Caki2 (cell line): ENCODE data around the gene DNAJC18. TPM values are rescaled to one million over a fixed set of nuclear protein-coding genes. Genes with fewer than 3 reads are reported as not detected.
"Not testable (repeated sequence)": the region's sequence is repeated elsewhere in the genome, so short reads cannot be mapped to it uniquely, and the experiment has no call there.

Experiments used
- DNase-seq: peaks from one replicate; pipeline ENCODE4 v3.0.0-alpha.2; 2015; ENCODE audit warnings: low read depth
- in situ Hi-C: cut with HindIII; loops from 2 replicates; pipeline ENCODE4 v1.10.0; 2016; ENCODE audit warnings: low sequenced_read_pairs, low pct_unique_long_range_greater_than_20kb, mixed read lengths
- total RNA-seq: library from RNA; depleted of rRNA; stranded (reverse); fragments of >200 nt; shearing (Covaris generic); gene quantifications from 2 replicates; pipeline ENCODE4 v1.2.3, GENCODE V29; 2014; ENCODE audit warnings: low replicate concordance; rRNA removed

The DNAJC18 gene
- 1.4 and 3.3 TPM in 2 replicates for total RNA-seq

DNA sequence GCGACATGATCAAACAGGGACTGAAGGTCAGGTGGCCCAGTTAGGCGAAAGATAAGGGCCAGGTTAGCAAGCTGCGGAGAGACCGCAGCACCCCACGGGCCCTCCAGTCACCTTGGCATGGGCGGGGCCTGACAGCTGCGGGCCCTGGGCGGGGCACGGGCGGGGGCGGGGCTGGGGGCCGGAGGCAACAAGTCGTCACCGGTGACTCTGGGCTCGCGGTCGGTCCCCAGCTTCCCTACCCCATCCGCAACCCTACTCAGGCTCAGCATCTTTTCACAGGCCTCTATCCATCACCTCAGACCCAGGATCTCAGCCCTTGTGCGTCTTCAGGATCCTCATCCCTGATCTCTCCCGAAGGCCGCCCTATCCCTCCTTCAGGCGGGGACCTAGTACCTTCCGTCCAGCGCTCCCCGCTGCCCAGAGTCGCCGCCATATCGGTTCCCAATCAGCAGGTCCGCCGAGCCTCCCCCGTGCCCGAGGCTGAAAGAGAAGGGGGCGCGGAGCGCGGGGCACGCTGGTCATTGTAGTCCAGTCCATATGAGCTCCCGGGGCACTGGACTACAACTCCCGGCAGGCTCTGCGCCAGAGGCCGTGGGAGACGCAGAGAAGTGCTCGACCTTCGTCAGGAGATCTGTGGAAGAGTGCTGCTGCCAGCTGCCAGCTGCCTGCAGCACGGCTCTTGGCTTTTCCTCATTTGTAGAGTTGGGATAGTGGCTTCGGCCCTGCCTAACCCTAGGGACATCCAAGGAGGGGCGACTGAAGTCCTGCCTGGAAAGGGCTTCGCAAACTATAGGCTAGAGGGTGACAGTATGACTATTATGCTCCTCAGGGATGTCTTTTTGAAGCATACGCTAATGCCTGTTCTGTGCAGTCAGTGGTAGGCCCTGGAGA, at the start of gene DNAJC18:
Gene DNAJC18, minus strand, starts transcription at position 513 of the 891 bp plus-strand sequence. Its CDS starts 80 bp downstream, at position 433.
- peak; percentile 76 for DNase-seq
- in situ Hi-C loops, result no loop called here

DNA sequence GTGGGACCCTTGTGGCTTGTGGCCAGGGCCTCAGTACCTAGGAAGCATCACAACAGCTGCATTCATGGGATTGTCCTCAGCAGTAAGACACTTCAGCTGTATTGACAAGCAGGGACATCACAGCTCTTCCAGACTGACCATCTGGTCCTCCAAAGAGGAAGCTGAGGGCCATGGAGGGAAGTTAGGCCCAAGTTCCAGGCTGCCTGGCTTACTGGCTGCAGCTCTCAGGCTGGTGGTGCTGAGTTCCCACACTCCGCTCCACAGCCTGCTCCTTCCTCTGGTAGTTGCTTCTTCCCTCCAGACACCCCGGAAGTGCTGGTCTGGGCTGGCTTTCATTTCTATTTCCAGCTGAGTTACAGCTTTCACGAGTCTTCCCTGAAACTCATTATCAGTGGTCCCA, 48.9 kb upstream of the DNAJC18 start:
- DNase-seq, result no peak

DNA sequence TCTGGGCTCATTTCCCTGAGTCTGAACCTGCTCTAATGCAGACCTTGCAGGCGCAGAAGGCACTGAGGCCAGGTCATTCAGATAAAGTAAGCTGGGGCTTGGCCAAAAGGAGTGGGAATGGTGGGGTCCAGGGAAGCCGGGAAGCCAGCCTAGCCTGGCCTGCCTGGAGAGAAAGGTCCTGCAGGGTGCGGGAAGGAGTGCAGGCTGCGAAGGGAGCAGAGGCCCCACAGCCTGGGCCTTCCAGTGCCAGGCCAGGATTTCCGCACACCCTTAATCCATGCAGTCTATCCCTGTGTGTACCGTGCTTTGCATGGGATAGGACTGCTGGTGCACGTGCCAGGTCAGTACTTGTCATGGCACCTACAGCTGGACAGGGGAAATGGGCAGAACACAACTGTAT, 46.9 kb upstream of the DNAJC18 start:
- in situ Hi-C loops, result no loop called here
- no peak for DNase-seq

More for the DNA sequence above, 48.9 kb upstream of the DNAJC18 start:
- in situ Hi-C loops, result no loop called here

DNA sequence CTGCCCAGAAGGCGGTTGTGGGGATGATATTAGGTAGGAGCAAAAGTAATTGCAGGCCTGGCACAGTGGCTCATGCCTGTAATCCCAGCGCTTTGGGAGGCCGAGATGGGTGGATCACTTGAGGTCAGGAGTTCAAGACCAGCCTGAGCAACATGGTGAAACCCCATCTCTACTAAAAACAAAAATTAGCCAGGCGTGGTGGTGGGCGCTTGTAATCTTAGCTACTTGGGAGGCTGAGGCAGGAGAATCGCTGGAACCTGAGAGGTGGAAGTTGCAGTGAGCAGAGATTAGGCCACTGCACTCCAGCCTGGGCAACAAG, 43.5 kb upstream of the DNAJC18 start:
- in situ Hi-C loops, DNase-seq: not testable (repeated sequence)

DNA sequence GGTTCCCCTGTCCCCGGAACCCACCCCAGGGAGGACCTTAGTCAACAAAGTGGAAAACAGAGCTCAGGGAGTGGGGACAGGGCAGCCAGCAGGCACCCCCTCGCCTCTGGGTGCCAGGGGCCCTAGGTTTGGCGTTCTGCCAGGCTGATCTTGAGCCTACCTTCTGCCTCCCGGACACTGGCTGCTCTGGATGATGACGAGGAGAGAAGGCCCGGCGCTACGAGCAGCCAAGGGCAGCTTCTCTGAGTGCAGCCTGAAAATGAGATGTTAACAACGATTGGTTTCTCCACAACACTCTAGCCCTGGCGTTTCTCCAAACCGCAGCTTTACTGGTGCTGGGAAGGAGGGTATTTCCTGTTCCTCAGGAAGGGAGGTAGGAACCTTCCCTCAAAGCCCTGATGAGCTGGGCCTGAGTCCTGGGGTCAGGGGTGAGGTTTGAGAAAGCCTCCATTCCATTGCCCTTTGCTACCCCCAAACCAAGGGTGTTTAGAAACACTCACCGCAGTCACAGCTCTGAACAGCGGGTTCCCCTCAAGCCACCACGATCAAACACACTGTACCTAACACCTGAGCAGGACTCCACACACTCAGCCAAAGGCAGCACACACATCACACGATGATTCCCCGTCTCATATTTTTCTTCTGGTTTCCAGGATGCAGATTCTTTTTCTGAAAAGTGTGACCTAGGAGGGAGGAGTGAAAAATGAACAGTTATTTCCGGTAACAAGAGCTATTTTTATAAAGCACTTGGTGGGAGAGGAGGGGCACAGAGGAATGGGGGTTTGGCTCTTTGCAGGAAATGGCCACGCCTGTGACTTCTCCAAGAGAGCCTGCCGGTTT, 42.9 kb upstream of the DNAJC18 start, which contains the start of gene STING1:
Gene STING1, minus strand, starts transcription at position 709 of the 840 bp plus-strand sequence. CDS start 1,054 bp downstream, outside the sequence.
- DNase-seq, result peak; percentile 84
- in situ Hi-C loops, result no loop called here

DNA sequence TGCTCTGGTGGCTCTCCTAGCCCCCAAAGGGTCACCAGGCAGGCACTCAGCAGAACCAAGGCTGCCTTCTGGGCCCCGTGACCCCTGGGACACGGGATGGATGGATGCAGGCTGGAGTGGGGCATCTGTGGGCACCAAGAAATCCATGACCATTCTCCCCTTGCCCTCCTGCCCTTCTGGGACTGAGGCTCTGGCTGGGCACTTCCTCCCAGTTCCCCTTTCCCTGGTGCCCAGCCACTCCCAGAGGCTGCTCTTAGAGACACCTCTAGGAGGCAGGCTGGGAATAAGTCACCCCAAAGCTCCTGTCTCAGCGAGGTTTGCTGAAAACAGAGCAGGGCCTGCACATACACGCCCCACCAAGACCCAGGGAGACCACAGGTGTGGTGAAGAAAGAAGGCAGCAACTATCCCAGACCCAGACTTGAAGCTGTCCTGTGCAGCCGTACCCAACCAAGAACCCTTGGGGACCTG, 42.3 kb upstream of the DNAJC18 start:
- in situ Hi-C loops, result no loop called here
- no peak for DNase-seq

DNA sequence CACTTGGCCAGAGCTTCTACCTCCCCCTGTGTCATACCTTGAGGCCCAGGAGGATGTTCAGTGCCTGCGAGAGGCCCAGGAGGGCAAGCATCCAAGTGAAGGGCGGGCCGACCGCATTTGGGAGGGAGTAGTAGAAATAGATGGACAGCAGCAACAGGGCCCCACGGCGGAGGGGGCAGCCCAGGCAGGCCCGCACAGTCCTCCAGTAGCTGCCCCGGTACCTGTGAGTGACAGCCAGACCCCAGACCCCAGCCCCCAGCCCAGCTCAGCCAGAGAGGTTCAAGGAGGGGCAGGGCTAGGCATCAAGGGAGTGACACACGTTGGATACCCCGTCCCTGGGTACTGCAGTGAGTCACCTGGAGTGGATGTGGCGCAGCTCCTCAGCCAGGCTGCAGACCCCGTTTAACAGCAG, 41.8 kb upstream of the DNAJC18 start:
- in situ Hi-C loops, result no loop called here
- no peak for DNase-seq

DNA sequence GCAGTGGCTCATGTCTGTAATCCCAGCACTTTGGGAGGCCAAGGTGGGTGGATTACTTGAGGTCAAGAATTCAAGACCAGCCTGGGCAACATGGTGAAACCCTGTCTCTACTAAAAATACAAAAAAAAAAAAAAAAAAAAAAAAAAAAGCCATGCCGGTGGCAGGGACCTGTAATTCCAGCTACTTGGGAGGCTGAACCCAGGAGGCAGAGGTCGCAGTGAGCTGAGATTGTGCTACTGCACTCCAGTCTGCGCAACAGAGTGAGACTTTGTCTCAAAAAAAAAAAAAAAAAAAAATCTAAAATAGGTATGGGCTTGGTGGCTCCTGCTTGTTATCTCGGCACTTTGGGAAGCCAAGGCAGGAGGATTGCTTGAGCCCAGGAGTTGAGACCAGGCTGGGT, 40.4 kb upstream of the DNAJC18 start:
- in situ Hi-C loops, DNase-seq: not testable (repeated sequence)

DNA sequence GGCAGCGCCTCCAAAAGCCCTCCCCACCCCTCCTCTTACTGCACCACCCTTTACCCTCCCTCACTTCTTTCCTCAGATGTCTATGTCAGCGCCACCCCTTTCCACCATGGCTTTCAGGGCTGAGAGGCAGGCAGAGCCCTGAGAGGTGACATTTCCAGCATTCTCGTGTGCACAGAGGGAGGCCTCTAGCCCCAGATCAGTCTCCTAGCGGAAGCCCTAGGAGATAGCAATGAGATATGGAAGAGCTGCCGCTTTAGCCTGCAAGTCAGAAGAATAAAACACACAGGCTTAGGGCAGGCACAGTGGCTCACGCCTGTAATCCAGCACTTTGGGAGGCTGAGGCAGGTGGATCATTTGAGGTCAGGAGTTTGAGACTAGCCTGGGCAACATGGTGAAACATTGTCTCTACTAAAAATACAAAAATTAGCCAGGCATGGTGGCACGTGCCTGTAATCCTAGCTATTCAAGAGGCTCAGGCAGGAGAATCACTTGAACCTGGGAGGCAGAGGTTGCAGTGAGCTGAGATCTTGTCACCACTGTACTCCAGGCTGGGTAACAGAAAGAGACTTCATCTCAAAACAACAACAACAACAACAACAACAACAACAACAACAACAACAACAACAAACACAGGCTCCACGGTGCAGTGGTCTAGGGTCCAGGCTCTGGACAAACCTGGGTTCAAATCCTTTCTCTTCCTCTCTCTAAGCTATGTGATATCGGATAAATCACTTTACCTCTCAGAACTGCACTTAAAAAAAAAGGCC, 39.5 kb upstream of the DNAJC18 start:
- DNase-seq, in situ Hi-C loops: not testable (repeated sequence)

DNA sequence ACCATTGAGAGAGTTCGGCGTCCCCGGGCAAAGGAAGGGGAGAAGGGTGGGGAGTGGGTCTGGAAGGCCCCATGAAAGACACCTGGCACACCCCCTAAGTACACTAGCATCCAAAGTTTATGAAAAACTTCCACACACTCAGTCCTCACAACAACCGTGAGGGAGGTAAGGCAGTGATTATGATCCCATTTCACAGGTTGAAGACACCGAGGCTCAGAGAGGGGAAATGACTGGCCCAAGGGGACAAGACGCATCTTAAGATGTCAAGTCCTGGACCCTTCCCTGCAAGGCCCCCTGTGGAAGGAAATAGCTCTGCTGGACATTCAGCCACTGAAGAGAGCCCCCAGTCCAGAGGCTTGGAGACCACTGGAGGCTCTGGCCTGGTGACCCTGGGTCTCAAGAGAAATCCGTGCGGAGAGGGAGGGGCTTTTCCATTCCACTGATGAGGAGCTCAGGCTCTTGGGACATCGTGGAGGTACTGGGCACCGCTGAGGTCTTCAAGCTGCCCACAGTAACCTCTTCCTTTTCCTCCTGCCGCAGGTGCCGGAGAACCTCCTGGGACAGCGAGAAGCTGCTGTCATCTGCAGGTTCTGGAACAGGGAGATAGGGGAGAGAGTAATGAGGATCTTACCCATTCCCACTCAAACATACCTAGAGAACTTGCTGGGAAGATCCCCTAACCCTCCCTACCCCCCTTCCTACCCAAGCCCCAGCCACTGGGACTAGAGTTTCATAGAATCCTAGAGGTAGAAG, 36.7 kb upstream of the DNAJC18 start:
- in situ Hi-C loops, result no loop called here

DNA sequence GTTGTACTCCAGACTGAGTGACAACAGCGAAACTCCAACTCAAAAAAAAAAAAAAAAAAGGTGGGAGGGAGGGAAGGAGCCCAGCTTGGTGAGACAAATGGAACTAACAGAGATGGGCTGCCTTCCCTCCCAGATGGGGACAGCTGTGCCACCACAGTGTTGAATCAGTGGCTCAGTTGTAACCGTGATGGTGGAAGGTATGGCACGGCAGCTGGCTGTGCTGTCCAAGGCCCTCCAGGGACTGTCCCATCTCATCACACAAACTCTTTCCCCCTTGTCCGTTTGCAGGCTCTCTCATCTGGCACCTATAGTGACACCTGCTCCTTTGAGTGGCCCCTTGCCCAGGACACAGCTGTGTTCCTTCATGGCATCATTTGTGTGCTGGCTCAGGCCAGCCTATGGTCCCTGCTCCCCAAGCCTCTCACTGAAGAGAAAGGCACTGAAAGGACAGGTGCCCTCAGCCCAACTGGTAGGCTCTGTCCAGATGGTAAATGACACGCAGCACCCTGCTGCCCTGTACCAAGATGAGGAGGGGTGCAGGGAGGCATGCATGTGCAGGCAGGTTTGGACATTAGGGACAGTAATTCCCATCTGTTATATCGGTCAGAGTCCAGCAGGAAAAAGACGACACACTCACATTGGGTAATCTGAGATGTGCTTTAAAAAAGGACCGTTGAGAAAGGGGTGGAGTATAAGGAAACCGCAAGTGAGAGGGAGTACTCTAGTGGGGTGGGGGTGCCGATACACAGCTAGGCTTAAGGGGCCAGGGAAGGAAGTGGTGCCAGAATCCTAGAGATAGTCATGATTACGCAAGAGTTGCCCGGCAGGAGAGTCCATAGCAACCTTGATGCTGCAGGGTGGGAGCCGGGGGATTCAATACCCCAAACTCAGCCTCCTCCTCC, 35.8 kb upstream of the DNAJC18 start:
- DNase-seq, result no peak
- in situ Hi-C loops, result no loop called here

More for the DNA sequence above, 36.7 kb upstream of the DNAJC18 start:
- no peak for DNase-seq

DNA sequence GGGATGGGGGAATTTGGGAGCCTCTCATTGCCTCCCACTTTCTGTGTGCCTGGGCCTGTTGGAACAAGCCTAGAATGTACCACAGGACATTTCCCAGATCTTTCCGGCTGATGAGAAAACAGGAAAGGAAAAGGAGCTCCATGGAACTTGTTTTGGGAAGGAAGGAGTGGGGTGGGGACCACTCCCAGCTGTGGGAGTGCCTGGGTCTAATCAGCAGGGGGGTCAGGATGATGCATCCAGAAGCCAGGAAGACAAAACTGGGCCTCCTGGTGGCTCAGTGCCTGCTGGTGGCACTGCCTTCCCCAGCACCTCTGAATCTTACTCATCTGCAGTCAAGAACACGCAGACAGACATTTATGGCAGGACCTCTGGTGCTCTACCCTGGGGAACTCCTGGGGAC, 34.2 kb upstream of the DNAJC18 start:
- DNase-seq, result no peak
- in situ Hi-C loops, result no loop called here

DNA sequence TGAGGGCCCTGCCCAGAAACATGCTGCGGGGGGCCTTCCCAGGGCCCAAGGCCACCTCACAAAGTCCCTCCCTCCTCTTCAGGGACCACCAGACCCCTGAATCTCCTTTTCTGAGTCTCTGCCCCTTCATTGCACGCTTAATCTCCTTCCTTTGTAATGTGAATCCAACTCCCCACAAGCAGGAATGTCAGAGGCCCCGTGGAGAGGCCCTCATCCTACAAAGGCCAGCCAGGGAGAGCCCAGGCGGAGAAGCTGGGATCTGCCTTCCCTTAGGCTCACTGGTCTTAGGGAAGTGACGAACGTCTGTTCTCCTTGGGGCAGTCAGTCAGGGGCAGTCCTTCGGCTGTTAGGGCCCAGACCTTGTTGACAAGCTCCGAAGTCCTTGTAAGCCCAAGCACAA, 33.8 kb upstream of the DNAJC18 start:
- no peak for DNase-seq
- in situ Hi-C loops, result no loop called here

DNA sequence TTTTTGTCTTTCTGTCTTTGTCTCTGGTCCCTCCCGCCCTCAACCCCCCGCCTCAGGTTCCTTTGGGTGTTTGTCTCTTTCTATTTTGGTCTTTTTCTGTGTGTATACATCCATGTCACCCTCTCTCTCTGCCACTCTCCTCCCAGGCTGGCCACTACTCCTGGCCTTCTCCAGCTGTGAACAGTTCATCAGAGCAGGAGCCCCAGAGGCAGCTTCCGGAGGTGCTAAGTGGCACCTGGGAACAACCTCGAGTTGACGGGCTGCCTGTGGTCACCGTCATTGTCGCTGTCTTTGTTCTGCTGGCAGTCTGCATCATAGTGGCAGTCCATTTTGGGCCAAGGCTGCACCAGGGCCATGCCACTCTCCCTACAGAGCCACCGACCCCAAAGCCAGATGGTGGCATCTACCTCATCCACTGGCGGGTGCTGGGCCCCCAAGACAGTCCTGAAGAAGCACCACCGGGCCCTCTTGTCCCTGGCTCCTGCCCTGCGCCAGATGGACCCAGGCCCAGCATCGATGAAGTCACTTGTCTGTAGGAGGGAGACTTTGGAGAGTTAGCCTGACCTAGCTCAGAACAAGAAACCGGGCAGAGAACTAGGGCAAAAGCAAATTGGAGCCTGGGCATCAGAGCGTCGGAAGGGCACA, 33.2 kb upstream of the DNAJC18 start:
- in situ Hi-C loops, result no loop called here
- DNase-seq, result no peak

DNA sequence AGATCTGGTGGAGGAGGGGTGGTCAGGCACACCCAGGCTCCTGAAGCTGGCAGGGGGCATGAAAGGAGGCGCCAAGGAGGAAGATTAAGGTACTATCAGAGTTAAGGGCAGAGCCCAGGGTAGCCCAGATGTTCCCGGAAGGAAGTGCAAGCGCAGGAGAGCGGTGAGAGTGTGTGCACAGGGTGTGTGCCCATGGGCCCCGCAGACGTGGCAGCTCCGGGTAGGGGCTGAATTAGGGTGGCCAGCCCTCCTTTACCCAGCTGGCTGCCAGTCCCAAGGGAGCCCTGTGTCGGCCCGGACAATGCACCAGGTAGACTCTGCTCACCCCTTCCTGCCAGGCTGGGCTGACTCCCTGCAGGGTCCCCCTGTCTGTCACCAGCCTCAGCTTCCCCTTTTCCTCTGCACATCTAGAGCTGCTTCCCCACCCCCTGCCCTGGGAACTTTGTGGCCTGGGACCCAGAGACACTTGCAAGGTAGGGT, 31.5 kb upstream of the DNAJC18 start, which contains the start of gene SMIM33:
Gene SMIM33, plus strand, starts transcription at position 184 of the 480 bp plus-strand sequence. Its CDS starts 118 bp downstream, at position 302.
- in situ Hi-C loops, result no loop called here
- DNase-seq, result no peak

DNA sequence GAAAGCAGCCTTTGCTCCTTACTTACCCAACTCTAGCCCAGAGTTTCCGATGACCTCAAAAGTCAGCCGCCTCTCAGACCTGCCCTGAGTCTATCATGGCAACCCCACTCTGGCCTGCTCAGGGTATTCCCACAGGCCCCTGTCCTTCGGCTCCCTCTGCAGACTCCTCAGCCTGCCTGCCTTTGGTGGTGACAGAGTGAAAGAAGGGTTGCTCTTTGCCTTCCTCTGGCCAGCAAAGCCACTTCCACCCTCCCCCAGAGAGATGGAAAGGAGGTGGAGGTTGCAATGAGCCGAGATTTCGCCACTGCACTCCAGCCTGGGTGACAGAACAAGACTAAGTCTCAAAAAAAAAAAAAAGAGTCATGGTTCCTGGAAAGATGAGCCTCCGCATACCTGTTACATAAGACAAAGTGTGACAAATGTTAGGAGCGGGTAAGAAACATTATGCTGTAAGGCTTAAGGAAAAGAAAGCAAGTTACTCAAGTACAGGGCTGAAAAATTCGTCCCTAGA, 29.2 kb upstream of the DNAJC18 start:
- DNase-seq, result no peak
- in situ Hi-C loops, result no loop called here
